GM12878 (cell line): ENCODE results near the gene PAPOLA. TPM values are rescaled to one million over a fixed set of nuclear protein-coding genes. Genes with fewer than 3 reads are reported as not detected.
"Not testable (repeated sequence)": the region's sequence is repeated elsewhere in the genome, so short reads cannot be mapped to it uniquely, and the experiment has no call there.

ENCODE experiments used
- ATAC-seq: fragments of 200-7000 bp; cut with Tn5 transposase; 3 replicates; pipeline ENCODE4 v1.9.1; 2020; ENCODE audit warnings: mild to moderate bottlenecking, moderate library complexity
- BruUV-seq: library from RNA; stranded (reverse); fragments of 400-500 nt; replicated peaks from 2 replicates; lab custom pipeline; 2021; lab: Mats Ljungman, UMichigan
- CTCF ChIA-PET: fragments of 300-600 bp; sonication (Branson Sonifier 250); formaldehyde crosslinking; extraction: SDS; loops from one replicate; lab custom pipeline; 2021; ENCODE audit warnings: inconsistent platforms; lab: Yijun Ruan, JAX
- POLR2A ChIA-PET: fragments of 350-600 bp; formaldehyde crosslinking; extraction: SDS; loops from one replicate; lab custom pipeline; 2021; ENCODE audit warnings: inconsistent platforms; lab: Charles Lee
- RAD21 ChIA-PET: fragments of 300-600 bp; sonication (Branson Sonifier 250); formaldehyde crosslinking; loops from one replicate; lab custom pipeline; 2023; ENCODE audit warnings: antibody characterized with exemption; ENCODE audit not compliant: unreplicated experiment; lab: Charles Lee
- SMC1A ChIA-PET: fragments of 300-600 bp; sonication (Branson Sonifier 250); formaldehyde crosslinking; loops from one replicate; lab custom pipeline; 2023; ENCODE audit not compliant: unreplicated experiment, uncharacterized antibody; lab: Charles Lee
- DNase-seq: peaks from one replicate; pipeline ENCODE4 v3.0.0-alpha.2; 2011; ENCODE audit warnings: low read depth, low spot score
- FAIRE-seq: peaks from 3 replicates; lab custom pipeline; 2011; peaks lifted over from hg19 to GRCh38; lab: Jason Lieb, UNC
- H2AFZ ChIP-seq: 2 replicates; pipeline ENCODE4 v1.6.0; 2011; ENCODE audit warnings: low read depth, low read length, control low read depth; ENCODE audit not compliant: control insufficient read depth
- H3K27ac ChIP-seq: 2 replicates; pipeline ENCODE4 v1.5.1; 2011; ENCODE audit warnings: control low read depth; ENCODE audit not compliant: control insufficient read depth, insufficient read depth
- H3K27me3 ChIP-seq, 2 experiments: replicated peaks in 1 of 2; 2 replicates each; pipeline versions ENCODE4 v1.6.0 to v1.6.1; 2011; ENCODE audit warnings: low read length in 1 of 2; ENCODE audit not compliant: control insufficient read depth in 2 of 2, insufficient read depth in 2 of 2
- H3K36me3 ChIP-seq, 2 experiments: 2 replicates each; pipeline ENCODE4 v1.5.1; 2011; ENCODE audit warnings: low read length in 1 of 2; ENCODE audit not compliant: control insufficient read depth in 2 of 2, insufficient read depth in 2 of 2
- H3K4me1 ChIP-seq: 2 replicates; pipeline ENCODE4 v1.6.1; 2011; ENCODE audit warnings: mild to moderate bottlenecking, low read length, moderate library complexity, mixed read lengths; ENCODE audit not compliant: control insufficient read depth, insufficient read depth
- H3K4me2 ChIP-seq: 2 replicates; pipeline ENCODE4 v1.6.0; 2011; ENCODE audit warnings: control low read depth; ENCODE audit not compliant: control insufficient read depth, insufficient read depth
- H3K4me3 ChIP-seq: fragments of 200-600 bp; sonication (generic); 2 replicates; pipeline ENCODE4 v1.5.1; 2016
- H3K79me2 ChIP-seq: 2 replicates; pipeline ENCODE4 v1.6.0; 2011; ENCODE audit warnings: low read length; ENCODE audit not compliant: control insufficient read depth, insufficient read depth
- H3K9ac ChIP-seq: 2 replicates; pipeline ENCODE4 v1.8.0; 2011; ENCODE audit warnings: low read length, control low read depth, mixed read lengths; ENCODE audit not compliant: control insufficient read depth, insufficient read depth
- H3K9me3 ChIP-seq: replicated peaks from 3 replicates; pipeline ENCODE4 v1.5.1; 2011; ENCODE audit warnings: mild to moderate bottlenecking, low read length; ENCODE audit not compliant: control insufficient read depth, insufficient read depth
- H4K20me1 ChIP-seq: 2 replicates; pipeline ENCODE4 v1.6.0; 2011; ENCODE audit not compliant: control insufficient read depth, insufficient read depth
- EP300 ChIP-seq, 2 experiments: fragments of 150-350 bp in 1 of 2; IDR thresholded peaks; 2 replicates each; pipeline ENCODE4 v1.6.1; 2011 to 2012; ENCODE audit warnings: low read depth in 2 of 2, low read length in 2 of 2, borderline replicate concordance in 1 of 2, improper control_type of control experiment in 1 of 2, inconsistent platforms in 1 of 2; ENCODE audit not compliant: control insufficient read depth in 1 of 2
- MLLT1 ChIP-seq: fragments of 450-650 bp; IDR thresholded peaks from 2 replicates; pipeline ENCODE4 v1.6.1; 2016; ENCODE audit warnings: mild to moderate bottlenecking
- MTA3 ChIP-seq: IDR thresholded peaks from 2 replicates; pipeline ENCODE4 v1.6.1; 2012; ENCODE audit warnings: low read length, inconsistent platforms, borderline replicate concordance
- NFYA ChIP-seq: IDR thresholded peaks from 2 replicates; pipeline ENCODE4 v1.6.1; 2011; ENCODE audit warnings: low read depth, mild to moderate bottlenecking, low read length, improper control_type of control experiment, borderline replicate concordance
- TBL1XR1 ChIP-seq: IDR thresholded peaks from 2 replicates; pipeline ENCODE4 v1.6.1; 2012; ENCODE audit warnings: low read depth, low read length, improper control_type of control experiment
- ZNF217 ChIP-seq: fragments of 450-650 bp; IDR thresholded peaks from 2 replicates; pipeline ENCODE4 v1.6.1; 2017; ENCODE audit warnings: antibody characterized with exemption, mild to moderate bottlenecking
- WGBS: methylation state at CpG from one replicate; pipeline ENCODE4 v1.1.6; 2016; ENCODE audit warnings: low lambda C conversion rate; ENCODE audit not compliant: insufficient replicate concordance, insufficient coverage; ENCODE audit errors: missing lambda C conversion rate; 5-methylcytosine and 5-hydroxymethylcytosine counted together
- in situ Hi-C: fragments of 300-500 bp; cut with MboI; formaldehyde crosslinking; loops from 9 replicates; pipeline ENCODE4 v1.14.3; 2018; ENCODE audit warnings: mixed read lengths
- intact Hi-C: fragments of 100-400 bp; cut with micrococcal nuclease; formaldehyde crosslinking; loops from one replicate; pipeline ENCODE4 v1.14.2; 2022; ENCODE audit not compliant: unreplicated experiment
- polyA plus RNA-seq, 11 experiments: library from polyadenylated mRNA; depleted of rRNA in 4 of 11; unstranded in 6 of 11; stranded (reverse) in 5 of 11; fragments of >200 nt; fragmentation: Nextera tagmentation in 4 of 11; fragmentation: Illumina TruSeq in 1 of 11; extraction: Ambion mirVana in 4 of 11; extraction: Trizol in 1 of 11; gene quantifications; 1 replicate in 1 of 11; 2 replicates in 10 of 11; pipeline versions ENCODE4 v1.2.1 to v1.2.3, GENCODE V29; 2011 to 2016; ENCODE audit warnings: inconsistent platforms in 2 of 11, missing spikeins in 2 of 11, low read depth in 1 of 11
- total RNA-seq, 4 experiments: library from RNA; depleted of rRNA in 3 of 4; stranded (reverse); fragments of >200 nt in 3 of 4; fragmentation: Illumina TruSeq in 1 of 4; extraction: Trizol in 1 of 4; gene quantifications; 2 replicates each; pipeline versions ENCODE4 v1.2.1 to v1.2.3, GENCODE V29; 2013 to 2021

The PAPOLA gene
- total and polyA plus RNA-seq, 10 of the 15 experiments (the other 5 are each of a cell fraction or from before 2014, with no cell fraction given), result 46.0 to 185 (median 114) TPM

DNA sequence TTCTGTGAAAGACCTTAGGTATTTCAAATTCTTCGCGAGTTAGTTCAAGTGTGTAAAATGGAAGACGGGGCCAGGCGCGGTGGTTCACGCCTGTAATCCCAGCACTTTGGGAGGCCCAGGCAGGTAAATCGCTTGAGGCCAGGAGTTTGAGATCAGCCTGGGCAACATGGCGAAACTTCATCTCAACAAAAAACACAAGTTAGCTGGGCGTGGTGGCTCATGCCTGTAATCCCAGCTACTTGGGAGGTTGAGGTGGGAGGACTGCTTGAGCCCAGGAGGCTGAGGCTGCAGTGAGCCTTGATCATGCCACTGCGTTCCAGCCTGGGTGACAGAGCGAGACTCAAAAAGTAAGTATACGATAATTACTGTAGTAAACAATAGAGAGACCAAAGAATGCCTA is 2.2 kb downstream of the PAPOLA start:
- 90% methylated on average over 12 of the region's 12 CpGs for WGBS
- H3K4me2 ChIP-seq, result peak overlapping the region; percentile 64
- FAIRE-seq, ATAC-seq, BruUV-seq, in situ Hi-C loops, H4K20me1 ChIP-seq, H2AFZ ChIP-seq, H3K27ac ChIP-seq, RAD21 ChIA-PET, H3K9ac ChIP-seq, H3K4me1 ChIP-seq, H3K27me3 ChIP-seq, H3K36me3 ChIP-seq, CTCF ChIA-PET, DNase-seq, H3K9me3 ChIP-seq: not testable (repeated sequence)
- intact Hi-C loops, result loop anchor here (5.0 kb wide), 1 partner anchor 112 kb away; the partner anchor contains the start of gene AK7
- peaks cover 79% of the 10 kb centered on the region for H3K79me2 ChIP-seq
- peak; percentile 89 for TF ChIP-seq MLLT1
- ChIA-PET SMC1A (interaction anchor here (0.8 to 1.2 kb wide), 3 partner anchors 11 to 62 kb away, joined by 3 read pairs; no protein-coding TSS in a partner anchor), POLR2A (interaction anchor here (1.5 kb wide), 1 partner anchor 14 kb away, joined by 4 read pairs; no protein-coding TSS in a partner anchor)
- peak overlapping the region; percentile 93 for H3K4me3 ChIP-seq

GRCh38 chr14:96507723-96508122 is 5.5 kb downstream of the PAPOLA start:
- Histone ChIP-seq H3K9ac (no peak overlapping the region), H3K4me1 (peaks cover 34% of the 10 kb centered on the region), H3K27ac (peak overlapping the region; percentile 25; the same call in 1 of the 2 replicates), H3K4me2 (peak overlapping the region; percentile 23), H3K79me2 (peaks cover 96% of the 10 kb centered on the region), H3K4me3 (no peak overlapping the region; the same call in 1 of the 2 replicates), H2AFZ (no peak overlapping the region), H4K20me1 (peaks cover 3% of the 10 kb centered on the region; the same call in 1 of the 2 replicates), H3K27me3 (no peaks in the 10 kb centered on the region), H3K9me3 (no peaks in the 10 kb centered on the region; the same call in none of the 3 replicates), H3K36me3 (no peaks in the 10 kb centered on the region; a peak in 1 of 4 replicates)
- ATAC-seq (no peak), FAIRE-seq (no peak), DNase-seq (no peak)
- TF ChIP-seq EP300 (IDR thresholded peaks at IDR 0.05; ENCODE audit: borderline replicate concordance in 1 of 2, control insufficient read depth in 1 of 2, low read depth in 2 of 2, low read length in 2 of 2), result no peak
- no peak for TF ChIP-seq MTA3
- TF ChIP-seq TBL1XR1, result no peak
- TF ChIP-seq ZNF217, result 0 out of 2 replicates have a peak, but pooled peaks have one; percentile 20
- no peak for TF ChIP-seq NFYA
- no TSS peak for BruUV-seq
- RAD21 ChIA-PET, result no interaction called here
- 77% methylated on average over 7 of the region's 7 CpGs for WGBS
- CTCF ChIA-PET, result no interaction called here
- intact Hi-C loops, result no loop called here
- POLR2A ChIA-PET, result interaction anchor here (0.8 kb wide), 1 partner anchor 11 kb away, joined by 4 read pairs; no protein-coding TSS in a partner anchor
- SMC1A ChIA-PET, result interaction anchor here (0.9 to 1.2 kb wide), 4 partner anchors 8 to 176 kb away, joined by 3 to 4 read pairs (median 4); no protein-coding TSS in a partner anchor
- in situ Hi-C loops, result no loop called here
